Vagina (tissue), 2 donors: ENCODE results near the gene RIPK1.

ENCODE experiments used
- POLR2A ChIP-seq, 2 donors: fragments of 450-650 bp; IDR thresholded peaks; one replicate each; pipeline ENCODE4 v1.6.1; 2017; ENCODE audit warnings: antibody characterized with exemption in 2 of 2, mild to moderate bottlenecking in 2 of 2, moderate library complexity in 2 of 2
- POLR2AphosphoS5 ChIP-seq, 2 donors: sonication (generic); formaldehyde crosslinking; IDR thresholded peaks; one replicate each; pipeline ENCODE4 v1.9.0; 2017; ENCODE audit warnings: antibody characterized with exemption in 2 of 2, mild to moderate bottlenecking in 2 of 2, low read depth in 1 of 2; ENCODE audit not compliant: insufficient read depth in 1 of 2

- TF ChIP-seq POLR2A (IDR thresholded peaks at IDR 0.05), result no peak
- no peak for TF ChIP-seq POLR2AphosphoS5 (IDR thresholded peaks at IDR 0.05; ENCODE audit: insufficient read depth in 1 of 2, low read depth in 1 of 2)
Measured at GRCh38 chr6:3140201-3140600, 71.9 kb downstream of the RIPK1 start.
